GM12878 (cell line): ENCODE measurements around the gene IMMP2L. TPM values are rescaled to one million over a fixed set of nuclear protein-coding genes. Genes with fewer than 3 reads are reported as not detected.

ENCODE experiments used
- ATAC-seq: fragments of 200-7000 bp; cut with Tn5 transposase; 3 replicates; pipeline ENCODE4 v1.9.1; 2020; ENCODE audit warnings: mild to moderate bottlenecking, moderate library complexity
- BruUV-seq: library from RNA; stranded (reverse); fragments of 400-500 nt; replicated peaks from 2 replicates; lab custom pipeline; 2021; lab: Mats Ljungman, UMichigan
- CTCF ChIA-PET: fragments of 300-600 bp; sonication (Branson Sonifier 250); formaldehyde crosslinking; extraction: SDS; loops from one replicate; lab custom pipeline; 2021; ENCODE audit warnings: inconsistent platforms; lab: Yijun Ruan, JAX
- POLR2A ChIA-PET: fragments of 350-600 bp; formaldehyde crosslinking; extraction: SDS; loops from one replicate; lab custom pipeline; 2021; ENCODE audit warnings: inconsistent platforms; lab: Charles Lee
- RAD21 ChIA-PET: fragments of 300-600 bp; sonication (Branson Sonifier 250); formaldehyde crosslinking; loops from one replicate; lab custom pipeline; 2023; ENCODE audit warnings: antibody characterized with exemption; ENCODE audit not compliant: unreplicated experiment; lab: Charles Lee
- SMC1A ChIA-PET: fragments of 300-600 bp; sonication (Branson Sonifier 250); formaldehyde crosslinking; loops from one replicate; lab custom pipeline; 2023; ENCODE audit not compliant: unreplicated experiment, uncharacterized antibody; lab: Charles Lee
- DNase-seq: peaks from one replicate; pipeline ENCODE4 v3.0.0-alpha.2; 2011; ENCODE audit warnings: low read depth, low spot score
- FAIRE-seq: peaks from 3 replicates; lab custom pipeline; 2011; peaks lifted over from hg19 to GRCh38; lab: Jason Lieb, UNC
- H2AFZ ChIP-seq: 2 replicates; pipeline ENCODE4 v1.6.0; 2011; ENCODE audit warnings: low read depth, low read length, control low read depth; ENCODE audit not compliant: control insufficient read depth
- H3K27ac ChIP-seq: 2 replicates; pipeline ENCODE4 v1.5.1; 2011; ENCODE audit warnings: control low read depth; ENCODE audit not compliant: control insufficient read depth, insufficient read depth
- H3K27me3 ChIP-seq, 2 experiments: replicated peaks in 1 of 2; 2 replicates each; pipeline versions ENCODE4 v1.6.0 to v1.6.1; 2011; ENCODE audit warnings: low read length in 1 of 2; ENCODE audit not compliant: control insufficient read depth in 2 of 2, insufficient read depth in 2 of 2
- H3K36me3 ChIP-seq, 2 experiments: 2 replicates each; pipeline ENCODE4 v1.5.1; 2011; ENCODE audit warnings: low read length in 1 of 2; ENCODE audit not compliant: control insufficient read depth in 2 of 2, insufficient read depth in 2 of 2
- H3K4me1 ChIP-seq: 2 replicates; pipeline ENCODE4 v1.6.1; 2011; ENCODE audit warnings: mild to moderate bottlenecking, low read length, moderate library complexity, mixed read lengths; ENCODE audit not compliant: control insufficient read depth, insufficient read depth
- H3K4me2 ChIP-seq: 2 replicates; pipeline ENCODE4 v1.6.0; 2011; ENCODE audit warnings: control low read depth; ENCODE audit not compliant: control insufficient read depth, insufficient read depth
- H3K4me3 ChIP-seq: fragments of 200-600 bp; sonication (generic); 2 replicates; pipeline ENCODE4 v1.5.1; 2016
- H3K79me2 ChIP-seq: 2 replicates; pipeline ENCODE4 v1.6.0; 2011; ENCODE audit warnings: low read length; ENCODE audit not compliant: control insufficient read depth, insufficient read depth
- H3K9ac ChIP-seq: 2 replicates; pipeline ENCODE4 v1.8.0; 2011; ENCODE audit warnings: low read length, control low read depth, mixed read lengths; ENCODE audit not compliant: control insufficient read depth, insufficient read depth
- H3K9me3 ChIP-seq: replicated peaks from 3 replicates; pipeline ENCODE4 v1.5.1; 2011; ENCODE audit warnings: mild to moderate bottlenecking, low read length; ENCODE audit not compliant: control insufficient read depth, insufficient read depth
- H4K20me1 ChIP-seq: 2 replicates; pipeline ENCODE4 v1.6.0; 2011; ENCODE audit not compliant: control insufficient read depth, insufficient read depth
- ESRRA ChIP-seq: IDR thresholded peaks from 2 replicates; pipeline ENCODE4 v1.6.1; 2012; ENCODE audit warnings: mild to moderate bottlenecking, low read length, improper control_type of control experiment
- GATAD2B ChIP-seq: fragments of 450-650 bp; conservative IDR thresholded peaks from 2 replicates; pipeline ENCODE4 v1.6.1; 2017; ENCODE audit warnings: low read depth, mild to moderate bottlenecking, moderate library complexity
- IRF5 ChIP-seq: fragments of 450-650 bp; IDR thresholded peaks from 2 replicates; pipeline ENCODE4 v1.6.1; 2017; ENCODE audit warnings: borderline replicate concordance
- JUND ChIP-seq: IDR thresholded peaks from 2 replicates; pipeline ENCODE4 v1.6.1; 2012; ENCODE audit warnings: low read depth, mild to moderate bottlenecking, low read length, improper control_type of control experiment, moderate library complexity
- MAX ChIP-seq: IDR thresholded peaks from 2 replicates; pipeline ENCODE4 v1.6.1; 2012; ENCODE audit warnings: low read depth, low read length, improper control_type of control experiment
- MEF2B ChIP-seq: fragments of 450-650 bp; IDR thresholded peaks from 2 replicates; pipeline ENCODE4 v1.6.1; 2018; ENCODE audit warnings: mild to moderate bottlenecking, moderate library complexity; ENCODE audit not compliant: partially characterized antibody, poor library complexity, severe bottlenecking
- MXI1 ChIP-seq: fragments of 150-350 bp; IDR thresholded peaks from 2 replicates; pipeline ENCODE4 v1.6.1; 2011; ENCODE audit warnings: low read depth, mild to moderate bottlenecking, inconsistent platforms, low read length, improper control_type of control experiment
- MYB ChIP-seq: fragments of 150-350 bp; IDR thresholded peaks from 2 replicates; pipeline ENCODE4 v1.6.1; 2014; ENCODE audit warnings: mild to moderate bottlenecking, low read depth, low read length, borderline replicate concordance
- USF1 ChIP-seq: IDR thresholded peaks from 2 replicates; pipeline ENCODE4 v1.6.1; 2011; ENCODE audit warnings: borderline replicate concordance, low read depth, mild to moderate bottlenecking, moderate library complexity, mixed read lengths, low read length; ENCODE audit not compliant: insufficient read depth; ENCODE audit errors: extremely low read length
- WRNIP1 ChIP-seq: IDR thresholded peaks from 2 replicates; pipeline ENCODE4 v1.6.1; 2011; ENCODE audit warnings: low read depth, low read length, improper control_type of control experiment, borderline replicate concordance
- ZBTB4 ChIP-seq: fragments of 450-650 bp; formaldehyde crosslinking; IDR thresholded peaks from 2 replicates; pipeline ENCODE4 v1.4.0; 2022; ENCODE audit warnings: mild to moderate bottlenecking, moderate library complexity
- ZNF274 ChIP-seq: IDR thresholded peaks from one replicate; pipeline ENCODE4 v1.8.0; 2011; ENCODE audit not compliant: insufficient read length, insufficient read depth
- ZNF622 ChIP-seq: fragments of 450-650 bp; IDR thresholded peaks from 2 replicates; pipeline ENCODE4 v1.6.1; 2017; ENCODE audit warnings: mild to moderate bottlenecking, inconsistent platforms
- ZZZ3 ChIP-seq: IDR thresholded peaks from 2 replicates; pipeline ENCODE4 v1.6.1; 2011; ENCODE audit warnings: low read depth; ENCODE audit not compliant: control insufficient read depth, insufficient read length
- WGBS: methylation state at CpG from one replicate; pipeline ENCODE4 v1.1.6; 2016; ENCODE audit warnings: low lambda C conversion rate; ENCODE audit not compliant: insufficient replicate concordance, insufficient coverage; ENCODE audit errors: missing lambda C conversion rate; 5-methylcytosine and 5-hydroxymethylcytosine counted together
- in situ Hi-C: fragments of 300-500 bp; cut with MboI; formaldehyde crosslinking; loops from 9 replicates; pipeline ENCODE4 v1.14.3; 2018; ENCODE audit warnings: mixed read lengths
- intact Hi-C: fragments of 100-400 bp; cut with micrococcal nuclease; formaldehyde crosslinking; loops from one replicate; pipeline ENCODE4 v1.14.2; 2022; ENCODE audit not compliant: unreplicated experiment
- polyA plus RNA-seq, 11 experiments: library from polyadenylated mRNA; depleted of rRNA in 4 of 11; unstranded in 6 of 11; stranded (reverse) in 5 of 11; fragments of >200 nt; fragmentation: Nextera tagmentation in 4 of 11; fragmentation: Illumina TruSeq in 1 of 11; extraction: Ambion mirVana in 4 of 11; extraction: Trizol in 1 of 11; gene quantifications; 1 replicate in 1 of 11; 2 replicates in 10 of 11; pipeline versions ENCODE4 v1.2.1 to v1.2.3, GENCODE V29; 2011 to 2016; ENCODE audit warnings: inconsistent platforms in 2 of 11, missing spikeins in 2 of 11, low read depth in 1 of 11
- total RNA-seq, 4 experiments: library from RNA; depleted of rRNA in 3 of 4; stranded (reverse); fragments of >200 nt in 3 of 4; fragmentation: Illumina TruSeq in 1 of 4; extraction: Trizol in 1 of 4; gene quantifications; 2 replicates each; pipeline versions ENCODE4 v1.2.1 to v1.2.3, GENCODE V29; 2013 to 2021

IMMP2L gene
- total and polyA plus RNA-seq, 10 of the 15 experiments (the other 5 are each of a cell fraction or from before 2014, with no cell fraction given), result 12.6 to 46.3 (median 19.6) TPM

GRCh38 chr7:110888641-110889040 lies 673.7 kb downstream of the IMMP2L start:
- DNase-seq, result no peak
- Histone ChIP-seq H3K79me2 (no peaks in the 10 kb centered on the region), H3K9ac (no peak overlapping the region), H3K27ac (no peak overlapping the region), H3K27me3 (no peaks in the 10 kb centered on the region), H3K36me3 (no peaks in the 10 kb centered on the region), H3K9me3 (no peaks in the 10 kb centered on the region), H3K4me3 (no peak overlapping the region), H4K20me1 (no peaks in the 10 kb centered on the region), H2AFZ (no peak overlapping the region), H3K4me2 (no peak overlapping the region), H3K4me1 (no peaks in the 10 kb centered on the region)
- SMC1A ChIA-PET, result no interaction called here
- intact Hi-C loops (no loop called here), in situ Hi-C loops (no loop called here)
- RAD21 ChIA-PET, result no interaction called here
- WGBS, result 84% methylated on average over 3 of the region's 3 CpGs
- no TSS peak for BruUV-seq
- CTCF ChIA-PET, result no interaction called here
- TF ChIP-seq MXI1 (no peak), ZNF622 (no peak), MYB (no peak), USF1 (no peak), ZBTB4 (CRISPR knock-in tag) (no peak), JUND (no peak), MEF2B (no peak), ZNF274 (no peak), ZZZ3 (no peak), MAX (no peak), ESRRA (no peak), IRF5 (no peak), WRNIP1 (no peak), GATAD2B (no peak)
- no peak for FAIRE-seq
- POLR2A ChIA-PET, result no interaction called here
- ATAC-seq, result no peak
